H9 (cell line): ENCODE measurements around the gene NFKBIA. TPM values are rescaled to one million over a fixed set of nuclear protein-coding genes. Genes with fewer than 3 reads are reported as not detected.

ENCODE experiments used
- DNase-seq: peaks from one replicate; pipeline ENCODE4 v3.0.0-alpha.2; 2017
- H2AFZ ChIP-seq: one replicate; pipeline ENCODE4 v1.6.1; 2013; ENCODE audit warnings: mild to moderate bottlenecking, low read length, control low read depth, moderate library complexity
- H2AK5ac ChIP-seq: 2 replicates; pipeline ENCODE4 v1.6.1; 2013; ENCODE audit warnings: low read length, control low read depth, mixed read lengths; ENCODE audit not compliant: insufficient read length
- H2BK120ac ChIP-seq: one replicate; pipeline ENCODE4 v1.6.1; 2013; ENCODE audit warnings: low read depth, mild to moderate bottlenecking, low read length, control low read depth, inconsistent platforms; ENCODE audit not compliant: poor library complexity, severe bottlenecking
- H2BK12ac ChIP-seq: 2 replicates; pipeline ENCODE4 v1.6.1; 2013; ENCODE audit warnings: low read length, control low read depth, mixed read lengths, low read depth; ENCODE audit not compliant: insufficient read length
- H2BK15ac ChIP-seq: 2 replicates; pipeline ENCODE4 v1.6.1; 2013; ENCODE audit warnings: low read depth, low read length, control low read depth
- H2BK20ac ChIP-seq: one replicate; pipeline ENCODE4 v1.6.1; 2013; ENCODE audit warnings: low read depth, mild to moderate bottlenecking, low read length, control low read depth, inconsistent platforms; ENCODE audit not compliant: poor library complexity, severe bottlenecking
- H2BK5ac ChIP-seq: 2 replicates; pipeline ENCODE4 v1.6.1; 2013; ENCODE audit warnings: low read length, control low read depth, mixed read lengths; ENCODE audit not compliant: insufficient read length
- H3K14ac ChIP-seq: 2 replicates; pipeline ENCODE4 v1.6.1; 2013; ENCODE audit warnings: low read length, control low read depth; ENCODE audit not compliant: insufficient read depth
- H3K18ac ChIP-seq: 2 replicates; pipeline ENCODE4 v1.6.1; 2013; ENCODE audit warnings: low read depth, mild to moderate bottlenecking, mixed read lengths, low read length, control low read depth; ENCODE audit not compliant: insufficient read length
- H3K23ac ChIP-seq: 2 replicates; pipeline ENCODE4 v1.6.1; 2013; ENCODE audit warnings: low read length, control low read depth, mixed read lengths, low read depth; ENCODE audit not compliant: insufficient read length
- H3K23me2 ChIP-seq: 2 replicates; pipeline ENCODE4 v1.6.1; 2013; ENCODE audit warnings: low read depth, mild to moderate bottlenecking, mixed read lengths, low read length, control low read depth; ENCODE audit not compliant: insufficient read length, poor library complexity, severe bottlenecking
- H3K27ac ChIP-seq: 2 replicates; pipeline ENCODE4 v1.5.1; 2013; ENCODE audit warnings: low read length, control low read depth, mixed read lengths, low read depth; ENCODE audit not compliant: insufficient read length
- H3K27me3 ChIP-seq: 2 replicates; pipeline ENCODE4 v1.6.1; 2013; ENCODE audit warnings: low read length, control low read depth, inconsistent platforms; ENCODE audit not compliant: insufficient read depth
- H3K4ac ChIP-seq: 2 replicates; pipeline ENCODE4 v1.6.1; 2013; ENCODE audit warnings: low read depth, mild to moderate bottlenecking, control low read depth, inconsistent platforms, low read length, moderate library complexity
- H3K4me1 ChIP-seq: 2 replicates; pipeline ENCODE4 v1.6.1; 2013; ENCODE audit warnings: low read length, control low read depth, inconsistent platforms; ENCODE audit not compliant: insufficient read depth
- H3K4me2 ChIP-seq: 2 replicates; pipeline ENCODE4 v1.6.1; 2013; ENCODE audit warnings: low read length, control low read depth, mixed read lengths; ENCODE audit not compliant: insufficient read length, insufficient read depth
- H3K56ac ChIP-seq: 2 replicates; pipeline ENCODE4 v1.6.1; 2013; ENCODE audit warnings: low read depth, mild to moderate bottlenecking, mixed read lengths, low read length, control low read depth; ENCODE audit not compliant: insufficient read length
- H3K79me1 ChIP-seq: 2 replicates; pipeline ENCODE4 v1.6.1; 2013; ENCODE audit warnings: low read depth, mild to moderate bottlenecking, moderate library complexity, low read length, control low read depth, inconsistent platforms; ENCODE audit not compliant: insufficient read depth, poor library complexity, severe bottlenecking
- H3K79me2 ChIP-seq: 2 replicates; pipeline ENCODE4 v1.6.1; 2013; ENCODE audit warnings: low read length, control low read depth, inconsistent platforms; ENCODE audit not compliant: insufficient read depth
- H3K9ac ChIP-seq: 2 replicates; pipeline ENCODE4 v1.6.1; 2013; ENCODE audit warnings: low read length, control low read depth, mixed read lengths; ENCODE audit not compliant: insufficient read length; ENCODE audit errors: extremely low read depth
- H3K9me3 ChIP-seq: one replicate; pipeline ENCODE4 v1.6.1; 2013; ENCODE audit warnings: low read depth, low read length, inconsistent platforms; ENCODE audit not compliant: control insufficient read depth
- H3T11ph ChIP-seq: one replicate; pipeline ENCODE4 v1.6.1; 2013; ENCODE audit warnings: mild to moderate bottlenecking, low read length, control low read depth, inconsistent platforms
- H4K20me1 ChIP-seq: one replicate; pipeline ENCODE4 v1.6.1; 2013; ENCODE audit not compliant: control insufficient read depth, insufficient read length, insufficient read depth
- H4K5ac ChIP-seq: 2 replicates; pipeline ENCODE4 v1.6.1; 2013; ENCODE audit warnings: low read depth, mild to moderate bottlenecking, mixed read lengths, low read length, control low read depth; ENCODE audit not compliant: insufficient read length
- H4K8ac ChIP-seq: replicated peaks from 2 replicates; pipeline ENCODE4 v1.6.1; 2013; ENCODE audit warnings: low read length, control low read depth, mixed read lengths, low read depth; ENCODE audit not compliant: insufficient read length
- H4K91ac ChIP-seq: 2 replicates; pipeline ENCODE4 v1.6.1; 2013; ENCODE audit warnings: low read depth, mild to moderate bottlenecking, moderate library complexity, mixed read lengths, low read length, control low read depth; ENCODE audit not compliant: insufficient read length
- H3K27ac Mint-ChIP-seq, 3 experiments: 2 replicates in 2 of 3; 3 replicates in 1 of 3; pipeline ENCODE4 v1.8.0; 2020 to 2021; ENCODE audit warnings: mixed read lengths in 3 of 3, mild to moderate bottlenecking in 1 of 3, moderate library complexity in 1 of 3
- H3K27me3 Mint-ChIP-seq: 2 replicates; pipeline ENCODE4 v1.8.0; 2021; ENCODE audit warnings: low read depth, mild to moderate bottlenecking, moderate library complexity, mixed read lengths
- H3K36me3 Mint-ChIP-seq, 3 experiments: 2 replicates in 2 of 3; 3 replicates in 1 of 3; pipeline ENCODE4 v1.8.0; 2020 to 2021; ENCODE audit warnings: low read depth in 3 of 3, mixed read lengths in 3 of 3; ENCODE audit not compliant: insufficient read depth in 1 of 3
- H3K4me1 Mint-ChIP-seq, 2 experiments: 2 replicates each; pipeline ENCODE4 v1.8.0; 2020; ENCODE audit warnings: mixed read lengths in 2 of 2
- H3K4me3 Mint-ChIP-seq, 2 experiments: 2 replicates in 1 of 2; 3 replicates in 1 of 2; pipeline ENCODE4 v1.8.0; 2020 to 2021; ENCODE audit warnings: mild to moderate bottlenecking in 2 of 2, mixed read lengths in 2 of 2, moderate library complexity in 1 of 2
- H3K9me3 Mint-ChIP-seq, 2 experiments: 2 replicates in 1 of 2; 3 replicates in 1 of 2; pipeline ENCODE4 v1.8.0; 2020; ENCODE audit warnings: mild to moderate bottlenecking in 2 of 2, mixed read lengths in 2 of 2, moderate library complexity in 1 of 2
- CTCF ChIP-seq: fragments of 200-600 bp; sonication (generic); conservative IDR thresholded peaks from 3 replicates; pipeline ENCODE4 v1.8.0; 2021; ENCODE audit warnings: antibody characterized with exemption, mild to moderate bottlenecking
- WGBS: extraction: QIAGEN DNeasy Blood & Tissue Kit; methylation state at CpG from one replicate; pipeline ENCODE4 v1.1.7; 2013; ENCODE audit warnings: missing lambda C conversion rate, low lambda C conversion rate, mixed read lengths; ENCODE audit not compliant: insufficient read length; ENCODE audit errors: extremely low coverage; 5-methylcytosine and 5-hydroxymethylcytosine counted together
- total RNA-seq: library from RNA; stranded (reverse); gene quantifications from 2 replicates; pipeline ENCODE4 v1.2.1, GENCODE V29; 2021

Gene NFKBIA
- total RNA-seq, 1 experiment from 2014 or later, result 38.4 TPM

- Mint-ChIP-seq H3K27ac (peak overlapping the region in 2 of 3 experiments; percentile 35 to 48; a peak in 2 of 7 replicates), H3K4me3 (no peak overlapping the region), H3K9me3 (no peaks in the 10 kb centered on the region), H3K36me3 (no peaks in the 10 kb centered on the region; a peak in 1 of 7 replicates), H3K4me1 (peaks cover 23 to 49% of the 10 kb centered on the region in 2 experiments), H3K27me3 (peaks cover 2% of the 10 kb centered on the region; the same call in 1 of the 2 replicates)
- Histone ChIP-seq H3K56ac (no peak overlapping the region), H2BK120ac (no peak overlapping the region), H4K8ac (no peak overlapping the region), H2BK5ac (no peak overlapping the region), H4K91ac (no peak overlapping the region), H2AK5ac (no peak overlapping the region), H3K9ac (no peak overlapping the region), H2BK15ac (no peak overlapping the region), H3K23ac (no peak overlapping the region), H3K4me1 (no peaks in the 10 kb centered on the region; the same call in 1 of the 2 replicates), H3K23me2 (no peaks in the 10 kb centered on the region), H2AFZ (no peak overlapping the region), H3K18ac (no peak overlapping the region), H2BK20ac (no peak overlapping the region), H4K20me1 (no peaks in the 10 kb centered on the region), H3K4me2 (no peak overlapping the region), H3K14ac (no peak overlapping the region), H3K79me2 (no peaks in the 10 kb centered on the region), H3K27ac (no peak overlapping the region), H3K9me3 (no peaks in the 10 kb centered on the region), H3K27me3 (no peaks in the 10 kb centered on the region), H2BK12ac (no peak overlapping the region), H3K4ac (no peak overlapping the region), H4K5ac (no peak overlapping the region), H3K79me1 (no peaks in the 10 kb centered on the region), H3T11ph (no peak overlapping the region)
- TF ChIP-seq CTCF, result no peak
- no peak for DNase-seq
- WGBS, result no CpG with 5 or more reads among the region's 14 CpGs
These were observed 16.6 kb downstream of the NFKBIA start for GRCh38 chr14:35387713-35388579.
